ENCODE data around the gene ABR.

DNA sequence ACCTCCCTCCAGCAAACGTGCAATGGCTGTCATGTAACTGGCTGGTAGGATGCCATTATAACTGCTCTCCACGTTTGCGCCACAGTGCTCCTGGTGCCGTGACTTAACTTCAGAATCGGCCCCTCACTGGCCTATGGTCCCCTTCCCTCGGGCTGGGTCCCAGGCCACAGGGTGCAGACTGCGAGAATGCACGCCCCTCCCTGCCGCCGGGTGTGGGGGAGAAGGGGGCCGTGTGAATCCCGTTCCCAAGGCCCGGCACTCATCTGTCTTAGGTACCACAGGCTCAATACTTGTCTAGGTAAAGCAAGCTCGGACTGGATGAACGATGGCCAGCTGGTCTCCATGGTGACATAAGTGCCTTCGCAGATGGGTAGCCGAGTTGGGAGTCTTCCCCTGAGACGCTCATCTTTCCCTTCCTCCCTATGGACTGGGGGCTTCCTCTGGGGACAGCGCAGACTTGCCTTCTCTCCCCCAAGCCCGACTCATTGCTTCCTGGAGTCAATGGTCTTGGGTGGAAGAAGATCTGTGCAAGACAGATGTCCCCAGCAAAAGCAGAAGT is 145.1 kb downstream of the ABR start:
- TF ChIP-seq POLR2A (IDR thresholded peaks at IDR 0.05) (no peak), EP300 (IDR thresholded peaks at IDR 0.05) (no peak), POLR2AphosphoS5 (IDR thresholded peaks at IDR 0.05) (no peak)
- TF ChIP-seq, protein P1, sequence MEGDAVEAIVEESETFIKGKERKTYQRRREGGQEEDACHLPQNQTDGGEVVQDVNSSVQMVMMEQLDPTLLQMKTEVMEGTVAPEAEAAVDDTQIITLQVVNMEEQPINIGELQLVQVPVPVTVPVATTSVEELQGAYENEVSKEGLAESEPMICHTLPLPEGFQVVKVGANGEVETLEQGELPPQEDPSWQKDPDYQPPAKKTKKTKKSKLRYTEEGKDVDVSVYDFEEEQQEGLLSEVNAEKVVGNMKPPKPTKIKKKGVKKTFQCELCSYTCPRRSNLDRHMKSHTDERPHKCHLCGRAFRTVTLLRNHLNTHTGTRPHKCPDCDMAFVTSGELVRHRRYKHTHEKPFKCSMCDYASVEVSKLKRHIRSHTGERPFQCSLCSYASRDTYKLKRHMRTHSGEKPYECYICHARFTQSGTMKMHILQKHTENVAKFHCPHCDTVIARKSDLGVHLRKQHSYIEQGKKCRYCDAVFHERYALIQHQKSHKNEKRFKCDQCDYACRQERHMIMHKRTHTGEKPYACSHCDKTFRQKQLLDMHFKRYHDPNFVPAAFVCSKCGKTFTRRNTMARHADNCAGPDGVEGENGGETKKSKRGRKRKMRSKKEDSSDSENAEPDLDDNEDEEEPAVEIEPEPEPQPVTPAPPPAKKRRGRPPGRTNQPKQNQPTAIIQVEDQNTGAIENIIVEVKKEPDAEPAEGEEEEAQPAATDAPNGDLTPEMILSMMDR (IDR thresholded peaks at IDR 0.05), result no peak
